ENCODE results near the gene CUX1.

- TF ChIP-seq CTCF (IDR thresholded peaks at IDR 0.05) (no peak), TCF7 (CRISPR knock-in tag; IDR thresholded peaks at IDR 0.05; ENCODE audit: low read depth) (no peak), ZNF671 (CRISPR knock-in tag; IDR thresholded peaks at IDR 0.05) (no peak), FOXJ3 (CRISPR knock-in tag; IDR thresholded peaks at IDR 0.05; ENCODE audit: borderline replicate concordance) (no peak)
Measured at GRCh38 chr7:102271158-102271798, 453.9 kb downstream of the CUX1 start.
